RWPE2 (cell line): Measurements from ENCODE around the gene CARS2.

Source experiments
- ATAC-seq: fragments of 200-7000 bp; cut with Tn5 transposase; 3 replicates; pipeline ENCODE4 v1.9.1; 2021; ENCODE audit warnings: low read depth
- DNase-seq: peaks from one replicate; pipeline ENCODE4 v3.0.0-alpha.2; 2020; ENCODE audit warnings: low spot score
- H3K27ac ChIP-seq: fragments of 450-650 bp; 2 replicates; pipeline ENCODE4 v1.5.1; 2017; ENCODE audit warnings: mild to moderate bottlenecking; ENCODE audit not compliant: poor library complexity, severe bottlenecking
- H3K27me3 ChIP-seq: fragments of 250-450 bp; sonication (Bioruptor Pico); 2 replicates; pipeline ENCODE4 v1.5.1; 2021; ENCODE audit warnings: mild to moderate bottlenecking, moderate library complexity; ENCODE audit not compliant: insufficient read depth, poor library complexity, severe bottlenecking
- H3K36me3 ChIP-seq: fragments of 250-450 bp; sonication (Bioruptor Pico); 2 replicates; pipeline ENCODE4 v1.5.1; 2020; ENCODE audit warnings: low read depth, mild to moderate bottlenecking, moderate library complexity
- H3K4me1 ChIP-seq: fragments of 250-450 bp; sonication (Bioruptor Pico); 2 replicates; pipeline ENCODE4 v1.5.1; 2021; ENCODE audit warnings: mild to moderate bottlenecking, moderate library complexity; ENCODE audit not compliant: insufficient read depth, poor library complexity, severe bottlenecking
- H3K4me3 ChIP-seq: fragments of 250-450 bp; sonication (Bioruptor Pico); 2 replicates; pipeline ENCODE4 v1.5.1; 2021; ENCODE audit warnings: mild to moderate bottlenecking, moderate library complexity; ENCODE audit not compliant: severe bottlenecking
- H3K9me3 ChIP-seq: fragments of 250-450 bp; sonication (Bioruptor Pico); 2 replicates; pipeline ENCODE4 v1.5.1; 2021; ENCODE audit warnings: mild to moderate bottlenecking, moderate library complexity; ENCODE audit not compliant: severe bottlenecking
- TF ChIP-seq, protein P1 (sequence below): fragments of 450-650 bp; IDR thresholded peaks from one replicate; pipeline ENCODE4 v1.5.1; 2017; ENCODE audit warnings: mild to moderate bottlenecking, moderate library complexity; ENCODE audit not compliant: poor library complexity, severe bottlenecking

Gene CARS2

DNA sequence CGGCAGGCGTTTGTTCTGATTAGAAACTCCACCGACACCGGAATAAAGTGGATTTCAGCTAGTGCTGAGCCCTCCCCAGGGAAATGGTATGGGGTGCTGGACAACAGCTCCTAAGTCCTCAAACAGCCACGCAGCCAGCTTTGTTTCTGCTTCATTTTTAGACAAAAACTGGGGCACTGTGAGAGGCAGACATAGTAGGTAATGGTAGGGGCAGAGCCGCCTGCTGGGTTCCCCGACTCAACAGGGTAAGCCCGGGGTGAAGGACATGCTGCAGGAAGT lies 39.7 kb downstream of the CARS2 start:
- Histone ChIP-seq H3K9me3 (no peaks in the 10 kb centered on the region), H3K4me3 (no peak overlapping the region), H3K27ac (no peak overlapping the region), H3K4me1 (no peaks in the 10 kb centered on the region), H3K27me3 (no peaks in the 10 kb centered on the region), H3K36me3 (peaks cover 73% of the 10 kb centered on the region)
- TF ChIP-seq, protein P1, sequence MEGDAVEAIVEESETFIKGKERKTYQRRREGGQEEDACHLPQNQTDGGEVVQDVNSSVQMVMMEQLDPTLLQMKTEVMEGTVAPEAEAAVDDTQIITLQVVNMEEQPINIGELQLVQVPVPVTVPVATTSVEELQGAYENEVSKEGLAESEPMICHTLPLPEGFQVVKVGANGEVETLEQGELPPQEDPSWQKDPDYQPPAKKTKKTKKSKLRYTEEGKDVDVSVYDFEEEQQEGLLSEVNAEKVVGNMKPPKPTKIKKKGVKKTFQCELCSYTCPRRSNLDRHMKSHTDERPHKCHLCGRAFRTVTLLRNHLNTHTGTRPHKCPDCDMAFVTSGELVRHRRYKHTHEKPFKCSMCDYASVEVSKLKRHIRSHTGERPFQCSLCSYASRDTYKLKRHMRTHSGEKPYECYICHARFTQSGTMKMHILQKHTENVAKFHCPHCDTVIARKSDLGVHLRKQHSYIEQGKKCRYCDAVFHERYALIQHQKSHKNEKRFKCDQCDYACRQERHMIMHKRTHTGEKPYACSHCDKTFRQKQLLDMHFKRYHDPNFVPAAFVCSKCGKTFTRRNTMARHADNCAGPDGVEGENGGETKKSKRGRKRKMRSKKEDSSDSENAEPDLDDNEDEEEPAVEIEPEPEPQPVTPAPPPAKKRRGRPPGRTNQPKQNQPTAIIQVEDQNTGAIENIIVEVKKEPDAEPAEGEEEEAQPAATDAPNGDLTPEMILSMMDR: no peak
- DNase-seq (no peak), ATAC-seq (no peak)

DNA sequence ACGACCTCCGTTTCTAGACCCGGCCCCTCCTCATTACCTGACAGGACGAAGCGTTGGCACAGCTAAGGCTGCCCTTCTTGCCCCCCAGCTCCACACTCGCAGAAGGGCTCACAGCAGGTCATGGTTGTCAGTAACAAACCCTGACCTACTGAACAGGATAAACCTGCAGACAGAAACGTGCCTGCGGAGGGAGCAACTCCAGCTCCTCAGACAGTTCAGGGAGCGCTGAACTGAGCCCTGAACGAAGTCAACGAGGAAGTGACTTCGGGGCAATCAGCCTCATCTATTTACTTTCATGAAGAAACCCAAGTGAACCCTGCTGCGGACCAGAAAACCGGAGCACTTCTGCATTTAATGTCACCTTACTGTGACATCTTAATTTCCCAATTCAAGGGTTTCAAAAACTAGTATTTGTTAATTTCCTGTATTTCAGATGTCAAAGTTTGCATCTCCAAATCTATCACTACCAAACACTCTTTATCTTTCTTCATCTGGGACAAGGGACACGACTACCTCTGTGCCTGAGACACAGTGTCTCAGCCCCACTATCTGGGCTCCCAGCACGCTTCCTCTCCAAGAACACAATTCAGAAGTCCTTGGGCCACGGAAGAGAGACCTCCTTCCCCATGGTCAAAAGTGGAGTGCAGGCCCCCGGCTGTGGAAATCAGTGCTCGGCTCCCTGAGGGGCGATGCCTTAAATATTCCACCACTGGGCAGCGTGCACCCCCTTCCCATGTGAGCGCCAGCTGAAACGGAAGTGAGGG lies 40.2 kb downstream of the CARS2 start:
- TF ChIP-seq, protein P1: no peak
- ATAC-seq: no peak

DNA sequence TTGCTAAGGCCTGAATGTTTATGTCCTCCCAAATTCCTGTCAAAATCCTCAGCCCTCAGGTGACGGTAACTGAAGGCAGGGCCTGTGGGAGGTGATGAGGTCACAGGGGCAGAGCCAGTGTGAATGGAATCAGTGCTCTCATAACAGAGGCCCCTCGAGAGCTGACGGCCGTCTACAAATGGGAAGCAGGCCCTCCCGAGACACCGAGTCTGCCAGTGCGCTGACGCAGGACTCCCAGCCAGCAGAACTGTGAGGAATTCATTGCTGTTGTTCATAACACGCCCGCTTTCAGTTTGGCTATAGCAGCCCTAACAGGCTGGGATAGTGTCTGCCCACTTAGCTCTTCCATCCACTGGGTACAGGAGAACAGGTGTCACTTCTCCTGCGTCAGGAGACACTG lies 41.2 kb downstream of the CARS2 start:
- no peak overlapping the region for H3K4me3 ChIP-seq
- no peaks in the 10 kb centered on the region for H3K4me1 ChIP-seq
- peaks cover 4% of the 10 kb centered on the region for H3K9me3 ChIP-seq
- DNase-seq (no peak), ATAC-seq (no peak)
- TF ChIP-seq, protein P1: no peak
- H3K36me3 ChIP-seq: peaks cover 78% of the 10 kb centered on the region
- no peak overlapping the region for H3K27ac ChIP-seq
- no peaks in the 10 kb centered on the region for H3K27me3 ChIP-seq

More for the DNA sequence above, 40.2 kb downstream of the CARS2 start:
- no peak for DNase-seq
- H3K27ac ChIP-seq: no peak overlapping the region
- H3K36me3 ChIP-seq: peaks cover 78% of the 10 kb centered on the region
- no peaks in the 10 kb centered on the region for H3K27me3 ChIP-seq
- H3K4me3 ChIP-seq: no peak overlapping the region
- no peaks in the 10 kb centered on the region for H3K9me3 ChIP-seq
- no peaks in the 10 kb centered on the region for H3K4me1 ChIP-seq

DNA sequence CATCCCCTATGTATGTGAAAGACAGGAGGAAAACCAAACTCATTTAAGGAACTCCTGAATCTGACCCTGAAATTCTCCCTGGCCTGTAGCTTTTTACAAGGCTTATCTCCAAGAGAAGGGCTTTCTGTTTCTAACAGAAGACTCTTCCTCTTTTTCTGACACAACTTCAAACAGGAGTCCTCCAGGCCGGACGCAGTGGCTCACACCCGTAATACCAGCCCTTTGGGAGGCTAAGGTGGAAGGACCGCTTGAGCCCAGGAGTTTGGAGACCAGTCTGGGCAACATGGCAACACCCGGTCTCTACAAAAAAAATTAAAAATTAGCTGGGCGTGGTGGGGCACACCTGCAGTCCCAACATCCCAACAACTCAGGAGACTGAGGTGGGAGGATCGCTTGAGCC lies 41.9 kb downstream of the CARS2 start:
- Histone ChIP-seq H3K36me3 (peaks cover 76% of the 10 kb centered on the region), H3K4me3 (no peak overlapping the region), H3K9me3 (peaks cover 4% of the 10 kb centered on the region), H3K27me3 (no peaks in the 10 kb centered on the region), H3K27ac (no peak overlapping the region), H3K4me1 (no peaks in the 10 kb centered on the region)
- no peak for DNase-seq
- no peak for ATAC-seq
- TF ChIP-seq, protein P1: no peak

DNA sequence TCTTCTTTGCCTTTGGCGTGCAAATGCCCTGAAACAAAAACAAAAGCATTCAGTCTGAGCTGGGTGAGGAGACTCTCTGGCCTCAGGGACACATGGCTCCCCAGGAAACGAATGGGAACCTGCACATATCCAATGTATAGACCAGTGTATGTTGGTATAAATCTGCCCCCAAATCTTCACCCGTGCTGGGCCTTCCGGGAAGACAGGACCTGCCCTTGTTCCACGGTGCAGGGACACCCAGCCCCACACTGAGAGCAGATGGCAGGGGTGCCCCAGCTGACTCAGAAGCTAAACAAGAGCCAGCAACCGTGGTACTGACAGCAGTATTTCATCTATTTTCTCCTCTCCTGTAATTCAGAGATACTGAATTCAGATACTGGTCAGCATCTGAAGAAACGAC lies 42.4 kb downstream of the CARS2 start:
- no peak for DNase-seq
- TF ChIP-seq, protein P1: no peak
- Histone ChIP-seq H3K27me3 (no peaks in the 10 kb centered on the region), H3K9me3 (peaks cover 4% of the 10 kb centered on the region), H3K4me3 (no peak overlapping the region), H3K36me3 (peaks cover 78% of the 10 kb centered on the region), H3K4me1 (no peaks in the 10 kb centered on the region), H3K27ac (no peak overlapping the region)
- ATAC-seq: no peak
